TTC549 (cell line): Measurements from ENCODE around the gene SMAD1.

Experiments
- FAIRE-seq: peaks from 2 replicates; lab custom pipeline; 2012; peaks lifted over from hg19 to GRCh38; lab: Jason Lieb, UNC

SMAD1 gene

GRCh38 chr4:145489556-145489955, 7.9 kb downstream of the SMAD1 start:
- no peak for FAIRE-seq

- FAIRE-seq: no peak
Measured at GRCh38 chr4:145490361-145490760, 8.7 kb downstream of the SMAD1 start.

- no peak for FAIRE-seq
Measured at GRCh38 chr4:145490796-145491195, 9.1 kb downstream of the SMAD1 start.

- no peak for FAIRE-seq
Measured at GRCh38 chr4:145492376-145492775, 10.7 kb downstream of the SMAD1 start.

GRCh38 chr4:145493166-145493565, 11.5 kb downstream of the SMAD1 start:
- no peak for FAIRE-seq

GRCh38 chr4:145494666-145495270, 13.1 kb downstream of the SMAD1 start:
- no peak for FAIRE-seq

GRCh38 chr4:145496292-145496691, 14.6 kb downstream of the SMAD1 start:
- no peak for FAIRE-seq

- FAIRE-seq: no peak
Measured at GRCh38 chr4:145497199-145498149, 15.8 kb downstream of the SMAD1 start.

GRCh38 chr4:145498430-145498829, 16.8 kb downstream of the SMAD1 start:
- FAIRE-seq: no peak

GRCh38 chr4:145501051-145501660, 19.5 kb downstream of the SMAD1 start:
- FAIRE-seq: no peak

- FAIRE-seq: no peak
Measured at GRCh38 chr4:145502809-145503208, 21.2 kb downstream of the SMAD1 start.

GRCh38 chr4:145503486-145504072, 21.9 kb downstream of the SMAD1 start:
- no peak for FAIRE-seq

GRCh38 chr4:145505995-145506394, 24.3 kb downstream of the SMAD1 start:
- FAIRE-seq: no peak

GRCh38 chr4:145507636-145508035, 26.0 kb downstream of the SMAD1 start:
- no peak for FAIRE-seq

GRCh38 chr4:145511913-145512522, 30.4 kb downstream of the SMAD1 start:
- FAIRE-seq: no peak

- no peak for FAIRE-seq
Measured at GRCh38 chr4:145513020-145513621, 31.5 kb downstream of the SMAD1 start.

- no peak for FAIRE-seq
Measured at GRCh38 chr4:145520172-145520571, 38.5 kb downstream of the SMAD1 start.

- FAIRE-seq: no peak
Measured at GRCh38 chr4:145521282-145521681, 39.6 kb downstream of the SMAD1 start.

GRCh38 chr4:145523117-145523516, 41.5 kb downstream of the SMAD1 start:
- FAIRE-seq: no peak

- FAIRE-seq: no peak
Measured at GRCh38 chr4:145524552-145524951, 42.9 kb downstream of the SMAD1 start.

GRCh38 chr4:145525291-145525740, 43.7 kb downstream of the SMAD1 start:
- FAIRE-seq: no peak

GRCh38 chr4:145527773-145528172, 46.1 kb downstream of the SMAD1 start:
- FAIRE-seq: no peak
